NK-92 treated with Interleukin-12 subunit alpha and Interleukin-12 subunit beta, amount 100 ng/mL, for 24 hours (cell line): ENCODE results near the gene KIAA0513.
"Not testable (repeated sequence)": the region's sequence is repeated elsewhere in the genome, so short reads cannot be mapped to it uniquely, and the experiment has no call there.

Source experiments
- DNase-seq: peaks from one replicate; lab custom pipeline; 2025; lab: John Stamatoyannopoulos, UW

The KIAA0513 gene

DNA sequence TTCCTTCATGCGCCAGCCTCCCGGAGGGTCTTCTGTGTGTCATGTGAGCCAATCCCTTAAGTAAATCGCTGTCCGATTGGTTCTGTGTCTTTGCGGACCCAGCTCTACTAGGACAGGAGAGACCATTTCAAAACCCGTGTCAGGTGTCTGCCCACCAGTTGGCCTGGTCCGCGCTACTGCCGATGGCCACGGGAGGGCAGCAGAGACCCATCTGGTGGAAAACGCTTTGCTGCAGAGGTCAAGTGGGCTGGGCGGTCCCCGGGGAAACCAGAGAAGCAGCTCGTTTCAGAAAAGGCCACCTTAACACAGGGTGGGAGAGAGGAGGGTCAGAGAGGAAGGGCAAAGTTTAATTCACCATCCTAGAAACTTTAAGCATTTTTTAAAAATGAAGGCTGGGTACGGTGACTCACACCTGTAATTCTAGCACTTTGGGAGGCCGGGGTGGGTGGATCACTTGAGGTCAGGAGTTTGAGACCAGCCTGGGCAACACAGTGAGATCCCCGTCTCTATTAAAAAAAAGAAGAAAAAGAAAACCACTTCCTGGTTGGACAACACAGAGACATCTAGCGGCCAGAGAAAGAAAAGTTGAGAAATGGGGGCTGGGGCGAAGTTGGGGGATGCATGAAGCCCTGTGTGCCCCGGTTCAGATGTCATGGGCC is 87.4 kb downstream of the KIAA0513 start:
- peak; percentile 65 for DNase-seq

DNA sequence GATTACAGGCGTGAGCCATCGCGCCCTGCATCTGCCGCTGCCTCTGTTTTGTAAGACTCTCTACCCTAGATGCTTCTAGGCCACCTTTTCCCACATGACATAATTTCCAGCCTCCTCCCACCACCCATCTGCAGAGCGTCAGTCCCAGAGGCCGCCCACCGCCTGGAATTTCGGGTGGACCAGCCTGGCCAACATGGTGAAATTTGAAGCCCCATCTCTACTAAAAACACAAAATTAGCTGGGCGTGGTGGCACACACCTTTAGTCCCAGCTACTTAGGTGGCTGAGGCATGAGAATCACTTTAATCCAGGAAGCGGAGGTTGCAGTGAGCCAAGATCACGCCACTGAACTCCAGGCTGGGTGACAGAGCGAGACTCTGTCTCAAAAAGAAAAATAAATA is 89.8 kb downstream of the KIAA0513 start:
- no peak for DNase-seq

DNA sequence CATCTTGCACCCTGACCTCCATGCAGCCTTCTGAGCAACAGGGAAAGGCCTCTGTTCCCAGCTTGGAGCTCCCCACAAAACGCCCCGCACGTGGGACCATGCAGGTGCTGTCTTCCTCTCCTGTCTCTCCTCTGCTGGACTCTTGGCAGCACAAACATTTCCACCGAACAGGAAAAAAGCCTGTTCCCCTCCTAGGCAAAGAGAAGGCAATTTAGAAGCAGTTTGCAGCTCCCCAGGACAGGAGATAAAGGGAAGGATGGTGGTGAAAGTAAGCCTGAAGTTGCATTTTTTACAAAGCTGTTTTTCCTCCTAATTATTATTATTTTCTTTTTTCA is 92.4 kb downstream of the KIAA0513 start:
- no peak for DNase-seq

DNA sequence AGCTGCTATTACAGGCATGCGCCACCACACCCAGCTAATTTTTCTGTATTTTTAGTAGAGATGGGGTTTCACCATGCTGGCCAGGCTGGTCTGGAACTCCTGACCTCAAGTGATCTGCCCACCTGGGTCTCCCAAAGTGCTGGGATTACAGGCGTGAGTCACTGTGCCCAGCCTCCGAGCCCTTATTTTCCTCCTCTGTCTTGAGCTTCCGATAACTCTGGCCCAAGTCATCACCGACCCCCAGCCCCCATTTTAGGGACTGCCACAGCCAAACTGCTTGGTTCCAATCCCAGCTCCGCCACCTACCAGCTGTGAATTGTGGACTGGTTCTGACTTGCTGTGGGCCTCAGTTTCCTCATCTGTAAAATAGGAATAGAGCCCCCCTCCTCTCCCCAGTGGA is 95.8 kb downstream of the KIAA0513 start:
- DNase-seq: not testable (repeated sequence)

DNA sequence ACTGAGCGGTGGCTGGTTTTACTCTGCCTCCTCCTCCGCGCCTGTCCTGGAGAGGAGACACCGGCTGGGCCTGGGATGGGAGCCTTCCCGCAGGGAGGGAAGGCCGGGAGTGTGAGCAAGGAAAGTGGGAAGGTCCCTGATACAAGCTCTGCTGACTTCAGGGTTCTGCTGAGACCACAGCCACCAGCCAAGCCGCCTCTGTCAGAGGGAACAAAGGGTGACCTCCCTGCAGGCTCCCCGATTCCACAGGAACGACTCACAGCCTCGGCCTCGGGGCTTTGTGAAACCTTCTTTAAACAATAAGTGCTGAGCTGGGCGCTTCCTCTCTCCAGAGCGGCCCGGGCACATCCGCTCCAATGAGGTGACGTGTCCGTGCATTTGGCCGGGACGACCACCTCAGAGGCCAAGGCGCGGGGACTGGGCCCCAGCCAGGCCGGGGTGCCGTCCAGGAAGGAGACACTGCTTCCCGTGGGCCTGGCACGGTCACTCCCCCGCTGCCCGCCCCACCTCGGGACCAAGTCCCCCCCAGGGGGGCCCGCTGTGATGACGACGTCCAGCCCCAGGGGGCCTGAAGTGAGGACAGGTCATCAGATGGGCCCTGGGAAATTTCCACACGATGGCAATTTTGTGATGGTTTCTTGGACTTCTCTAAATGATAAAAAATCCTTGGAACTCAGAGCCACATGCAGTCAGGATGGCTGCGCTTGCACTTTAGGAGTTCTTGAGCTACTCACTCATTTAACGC is 96.5 kb downstream of the KIAA0513 start:
- DNase-seq: no peak

DNA sequence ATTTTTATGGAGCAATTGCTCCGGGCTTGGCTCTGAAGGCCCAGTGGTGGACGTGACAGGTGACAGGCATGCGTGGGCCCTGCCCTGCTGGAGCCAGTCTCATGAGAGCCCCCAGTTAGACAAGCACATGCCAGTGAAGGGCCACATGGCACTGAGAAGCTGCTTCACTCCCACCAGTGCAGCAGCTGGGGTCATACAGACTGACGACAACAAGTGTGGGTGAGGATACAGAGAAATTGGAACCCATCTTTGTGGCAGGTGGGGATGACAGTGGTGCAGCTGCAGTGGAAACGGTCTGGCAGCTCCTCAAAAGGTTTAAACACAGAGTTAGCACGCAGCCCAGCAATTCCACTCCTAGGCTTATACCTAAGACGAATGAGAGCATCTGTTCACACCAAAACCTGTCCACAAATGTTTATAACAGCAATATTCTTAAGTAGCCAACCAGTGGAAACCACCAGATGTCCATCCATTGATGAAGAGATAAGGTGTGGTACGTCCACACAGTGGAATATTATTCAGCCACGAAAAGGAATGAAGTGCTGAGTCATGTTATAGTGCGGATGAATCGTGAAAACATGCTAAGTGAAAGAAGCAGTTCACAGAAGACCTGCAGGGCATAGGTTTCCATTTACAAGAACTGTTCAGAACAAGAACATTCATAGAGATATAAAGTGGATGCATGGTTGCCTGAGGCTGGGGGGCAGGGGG is 97.2 kb downstream of the KIAA0513 start:
- DNase-seq: no peak

DNA sequence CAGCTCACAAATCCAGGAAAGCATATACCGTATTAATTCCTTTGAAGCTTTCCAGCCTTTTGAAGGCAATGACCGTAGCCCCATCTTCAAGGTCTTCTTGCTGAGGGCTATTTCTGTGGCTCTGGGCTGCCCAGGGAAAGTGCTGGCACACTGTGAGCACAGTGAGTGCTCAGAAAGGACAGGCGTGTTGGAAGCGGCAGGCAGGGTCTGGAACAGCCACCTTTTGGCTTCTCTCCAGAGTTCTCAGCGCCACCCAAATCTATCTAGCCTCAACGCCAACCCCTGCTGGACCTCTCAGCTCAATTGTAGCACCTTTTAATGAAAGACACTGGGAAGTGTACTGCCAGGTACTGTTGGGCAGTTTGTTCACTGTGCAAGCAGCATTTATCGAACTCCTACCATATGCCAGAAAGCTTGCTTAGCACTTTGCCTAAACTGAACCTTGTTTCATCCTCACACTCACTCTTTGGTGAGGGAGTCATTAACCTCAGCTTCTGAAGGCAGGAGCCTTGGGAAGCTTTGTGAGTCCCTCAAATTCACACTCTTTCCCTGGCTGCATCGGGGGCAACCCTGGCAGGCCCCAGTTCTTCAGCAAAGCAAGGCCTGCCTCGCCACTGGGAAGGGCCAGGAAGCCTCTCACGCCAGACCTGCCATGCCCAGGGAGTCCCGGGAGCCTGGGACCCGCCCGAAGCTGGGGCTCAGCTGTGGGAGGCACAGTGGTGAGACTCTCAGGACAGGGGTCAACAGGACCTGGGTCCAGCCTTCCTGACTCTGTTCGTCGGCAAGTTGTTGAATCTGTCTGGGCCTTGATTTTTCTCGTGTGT is 98.2 kb downstream of the KIAA0513 start:
- no peak for DNase-seq

DNA sequence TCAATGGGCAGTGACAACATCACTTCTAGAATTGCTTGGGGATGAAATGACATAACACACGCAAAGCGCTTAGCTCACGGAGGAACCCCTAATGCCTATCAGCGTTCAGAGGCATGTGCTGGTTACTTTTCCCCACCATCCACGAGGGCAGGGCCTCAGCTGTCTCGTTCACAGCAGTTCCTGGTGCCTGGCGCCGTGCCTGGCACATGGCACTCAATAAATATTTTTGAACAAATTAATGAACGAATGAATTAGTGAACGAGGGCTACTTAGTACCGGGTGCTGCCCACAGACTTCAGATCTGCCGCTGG is 98.8 kb downstream of the KIAA0513 start:
- no peak for DNase-seq

DNA sequence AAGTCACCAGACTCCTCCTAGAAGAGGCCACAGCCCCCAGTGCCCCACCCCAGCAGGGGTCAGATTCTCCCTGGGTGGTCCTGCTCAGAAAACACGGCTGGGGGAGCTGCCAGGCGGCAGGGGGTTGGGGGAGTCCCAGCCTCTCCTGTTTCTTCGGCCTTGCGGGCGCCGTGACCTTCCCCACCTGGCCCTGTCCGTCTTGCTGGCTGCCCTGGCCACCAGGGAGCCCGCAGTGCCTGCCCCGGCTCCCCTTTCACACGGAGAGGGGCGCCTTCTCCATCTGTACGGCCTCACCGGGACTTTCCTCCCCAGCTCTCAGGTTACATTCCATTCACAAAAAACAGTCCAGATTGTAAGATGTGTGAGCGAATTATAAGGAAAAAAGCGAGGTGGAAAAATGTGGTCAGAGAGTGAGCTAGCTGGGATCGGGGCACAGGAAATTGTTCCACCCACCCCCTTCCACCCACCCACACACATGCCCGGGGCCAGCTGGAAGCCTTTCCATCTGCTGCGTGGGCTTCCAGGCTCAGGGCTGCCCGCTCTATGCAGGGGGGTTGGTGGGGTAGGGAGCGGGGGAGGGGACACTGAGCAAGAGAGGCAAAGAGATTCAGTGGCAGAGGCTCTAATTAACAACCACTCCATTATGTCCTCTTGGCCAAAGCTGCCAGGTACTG is 99.2 kb downstream of the KIAA0513 start:
- DNase-seq: no peak

DNA sequence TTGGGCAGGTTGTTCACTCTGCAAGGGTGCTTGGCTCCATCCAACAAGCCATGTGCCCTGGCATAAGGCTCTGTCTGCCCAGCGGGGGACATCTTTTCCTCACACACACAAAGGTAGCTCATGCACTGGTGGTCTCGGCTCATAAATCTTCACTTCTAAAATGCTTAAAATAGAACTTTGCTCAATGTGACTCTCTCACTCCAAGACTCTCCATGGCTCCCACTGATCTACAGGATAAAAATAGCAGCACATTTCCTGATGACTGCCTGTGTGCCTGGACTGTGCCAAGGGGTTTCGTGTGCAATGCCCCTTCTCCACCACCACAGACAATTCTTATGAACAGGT is 99.8 kb downstream of the KIAA0513 start:
- DNase-seq: no peak

DNA sequence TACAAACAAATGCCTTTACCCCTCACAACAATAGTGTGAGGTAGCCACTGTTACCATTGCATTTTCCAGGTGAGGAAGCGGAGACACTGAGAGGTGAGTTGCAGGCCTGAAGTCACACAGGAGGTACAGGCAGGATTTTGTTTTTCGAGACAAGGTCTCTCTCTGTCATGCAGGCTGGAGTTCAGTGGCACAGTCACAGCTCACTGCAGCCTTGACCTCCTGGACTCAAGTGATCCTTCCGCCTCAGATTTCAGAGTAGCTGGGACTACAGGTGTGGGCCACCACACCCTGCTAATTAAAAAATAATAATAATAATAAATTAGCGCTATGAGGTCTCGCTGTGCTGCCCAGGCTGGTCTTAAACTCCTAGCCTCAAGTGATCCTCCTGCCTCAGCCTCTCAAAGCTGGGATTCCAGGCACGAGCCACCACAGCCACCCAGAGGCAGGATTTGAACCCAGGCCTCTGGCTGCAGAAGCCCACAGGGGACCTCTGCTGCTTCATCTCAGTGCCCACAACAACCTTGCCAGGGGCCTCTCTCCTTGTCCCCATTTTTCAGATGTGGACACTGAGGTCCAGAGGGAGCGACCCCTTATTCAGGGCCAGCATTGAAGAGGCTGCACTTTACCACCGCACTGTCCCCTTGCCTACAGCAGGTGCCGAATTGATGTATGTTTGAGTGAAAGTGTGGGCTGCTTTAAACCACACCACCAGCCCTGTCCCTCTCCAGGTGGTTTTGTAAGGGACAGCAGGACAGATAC is 100.7 kb downstream of the KIAA0513 start:
- no peak for DNase-seq

DNA sequence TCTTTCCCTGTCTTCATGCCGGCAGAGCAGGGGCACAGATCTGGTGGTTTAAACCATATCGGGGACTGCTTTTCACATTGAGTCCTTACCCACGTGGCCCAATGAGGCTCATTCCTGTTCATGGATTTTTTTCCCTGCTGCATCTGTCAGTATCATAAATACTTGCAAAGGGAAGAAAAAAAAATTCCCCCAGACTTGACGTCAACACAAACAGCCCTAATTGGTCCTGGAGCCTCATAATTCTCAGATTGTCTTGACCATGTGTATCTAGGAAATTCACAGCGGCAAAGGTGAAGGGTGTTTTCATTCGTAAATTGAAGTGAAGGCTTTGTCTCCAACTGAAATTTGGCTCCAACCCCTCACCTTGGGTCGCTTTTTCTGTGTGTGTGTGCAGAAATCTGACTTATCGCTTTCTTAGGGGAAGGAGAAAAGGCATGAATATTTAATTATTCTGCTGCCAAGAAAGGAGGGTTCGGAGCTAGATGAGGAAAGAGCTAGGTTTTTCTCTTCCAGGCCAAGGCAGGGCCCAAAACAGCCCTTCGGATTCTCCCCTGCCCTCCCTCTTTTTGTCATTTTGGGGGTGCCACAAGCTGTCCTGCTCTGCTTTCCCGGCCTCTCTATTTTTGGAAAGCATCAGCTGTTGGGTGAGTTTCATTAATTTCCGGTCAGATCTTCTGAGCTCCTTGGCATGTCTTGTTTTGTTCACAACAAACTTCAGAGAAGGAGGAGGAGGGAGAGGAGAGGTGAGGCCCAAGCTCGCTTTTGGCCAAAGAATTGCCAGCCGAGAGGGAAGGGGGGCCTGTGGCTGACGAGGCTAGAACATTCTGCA is 102.5 kb downstream of the KIAA0513 start:
- DNase-seq: no peak

DNA sequence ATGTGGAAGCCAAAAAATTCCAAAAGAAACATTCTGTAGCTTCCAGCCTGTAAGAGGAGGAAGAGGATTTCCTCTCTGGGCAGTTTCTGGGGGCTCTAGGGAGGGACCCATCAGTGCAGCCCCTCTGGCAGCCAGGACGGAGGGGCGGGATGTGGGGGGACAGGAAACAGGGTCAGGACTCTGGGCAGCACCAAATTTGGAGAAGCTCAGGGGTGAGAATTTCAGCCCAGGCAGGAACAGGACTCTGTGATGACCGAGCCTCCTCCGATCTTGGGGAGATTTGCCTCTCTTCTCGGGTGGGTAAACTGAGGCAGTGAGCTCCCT is 103.1 kb downstream of the KIAA0513 start:
- DNase-seq: no peak

DNA sequence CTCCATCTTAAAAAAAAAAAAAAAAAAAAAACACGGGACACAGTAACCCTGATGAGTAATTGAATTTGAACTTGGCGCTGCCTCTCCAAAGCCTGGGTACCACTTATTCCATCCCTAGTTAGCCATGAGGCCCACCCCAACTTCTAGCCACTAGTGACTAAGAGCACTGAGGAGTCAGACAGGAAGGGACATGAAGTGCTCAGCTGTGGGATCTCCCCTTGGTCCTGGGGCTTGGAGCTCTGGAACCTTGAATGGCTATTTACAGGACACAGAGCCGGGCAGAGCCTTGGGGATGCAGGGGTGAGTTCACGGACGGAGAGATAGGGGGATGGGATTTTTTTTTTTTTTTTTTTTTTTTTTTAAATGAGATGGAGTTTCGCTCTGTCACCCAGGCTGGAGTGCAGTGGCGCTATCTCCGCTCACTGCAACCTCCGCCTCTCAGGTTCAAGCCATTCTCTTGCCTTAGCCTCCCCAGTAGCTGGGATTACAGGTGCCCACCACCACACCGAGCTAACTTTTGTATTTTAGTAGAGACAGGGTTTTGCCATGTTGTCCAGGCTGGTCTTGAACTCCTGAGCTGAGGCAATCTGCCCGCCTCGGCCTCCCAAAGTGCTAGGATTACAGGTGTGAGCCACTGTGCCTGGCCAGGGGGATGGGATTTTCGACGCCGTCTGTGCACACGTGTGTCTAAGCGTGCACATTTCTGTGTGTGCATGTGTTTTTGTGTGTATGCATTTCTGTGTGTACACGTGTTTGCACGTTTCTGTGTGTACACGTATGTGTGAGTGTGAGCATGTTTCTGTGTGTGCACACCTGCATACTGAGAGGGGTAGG is 105.1 kb downstream of the KIAA0513 start:
- DNase-seq: no peak

DNA sequence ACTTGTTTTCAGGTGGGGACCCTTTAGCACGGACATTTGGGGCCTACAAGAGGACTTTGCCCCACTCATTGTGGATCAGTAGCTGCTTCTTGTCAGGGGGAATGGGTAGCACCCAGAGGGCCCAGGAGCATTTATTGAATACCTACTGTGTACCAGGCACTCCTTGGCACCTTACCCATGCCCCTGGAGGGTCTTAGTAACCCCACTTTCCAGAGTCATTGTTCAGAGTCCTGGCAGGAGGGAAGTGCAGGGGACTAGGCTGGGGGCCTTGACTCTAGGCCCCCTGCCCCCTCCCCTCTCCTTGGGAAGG is 105.7 kb downstream of the KIAA0513 start:
- no peak for DNase-seq

DNA sequence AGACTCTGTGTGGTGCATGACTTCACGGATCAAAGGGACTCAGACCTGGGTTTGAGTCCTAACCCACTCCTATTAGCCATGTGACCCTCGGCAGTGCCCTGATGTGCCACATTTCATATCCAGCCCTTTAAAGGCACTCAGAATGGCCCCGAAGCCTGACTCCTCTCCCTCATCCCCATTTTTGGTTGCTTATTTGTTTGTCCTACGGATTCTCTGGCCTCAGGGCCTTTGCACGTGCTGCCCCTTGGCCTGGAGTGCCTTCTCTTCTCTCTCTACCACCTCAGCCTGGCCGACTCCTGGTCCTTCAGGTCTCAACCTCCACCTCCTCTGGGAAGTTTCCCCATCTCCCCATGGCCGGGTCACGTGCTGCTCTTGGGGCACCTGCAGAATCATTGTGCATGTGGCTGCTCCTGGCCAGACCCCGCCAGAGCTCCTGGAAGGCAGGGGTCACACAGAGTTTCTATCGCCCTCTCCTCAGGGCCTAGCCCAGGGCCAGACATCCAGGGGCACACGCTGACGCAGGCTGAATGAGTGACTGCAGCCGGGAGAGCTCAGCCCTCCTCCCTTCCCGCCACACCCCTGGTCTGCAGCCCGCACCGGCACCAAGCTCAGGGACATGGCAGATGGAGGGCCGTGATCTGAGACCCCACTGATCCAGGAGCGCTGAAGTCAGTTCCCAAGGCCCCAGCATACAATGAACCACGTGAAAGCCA is 106.6 kb downstream of the KIAA0513 start:
- no peak for DNase-seq

DNA sequence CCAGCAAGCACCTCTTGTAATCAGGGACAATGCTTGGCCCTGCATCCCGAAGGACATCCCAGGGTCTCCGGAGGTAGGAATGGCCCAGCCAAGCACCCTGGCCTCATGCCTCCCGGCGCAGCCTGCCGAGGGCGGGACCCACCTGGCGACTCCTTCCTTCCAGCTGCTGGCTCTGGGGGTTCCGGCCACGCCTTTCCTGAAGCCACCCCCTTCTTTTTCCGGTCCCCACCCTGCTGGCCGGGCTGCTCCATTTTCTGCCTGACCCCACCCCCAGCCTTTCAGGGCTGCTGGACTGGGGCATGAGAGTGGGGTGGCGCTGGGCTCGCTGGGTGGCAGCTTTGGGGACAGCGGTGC is 107.2 kb downstream of the KIAA0513 start:
- no peak for DNase-seq

DNA sequence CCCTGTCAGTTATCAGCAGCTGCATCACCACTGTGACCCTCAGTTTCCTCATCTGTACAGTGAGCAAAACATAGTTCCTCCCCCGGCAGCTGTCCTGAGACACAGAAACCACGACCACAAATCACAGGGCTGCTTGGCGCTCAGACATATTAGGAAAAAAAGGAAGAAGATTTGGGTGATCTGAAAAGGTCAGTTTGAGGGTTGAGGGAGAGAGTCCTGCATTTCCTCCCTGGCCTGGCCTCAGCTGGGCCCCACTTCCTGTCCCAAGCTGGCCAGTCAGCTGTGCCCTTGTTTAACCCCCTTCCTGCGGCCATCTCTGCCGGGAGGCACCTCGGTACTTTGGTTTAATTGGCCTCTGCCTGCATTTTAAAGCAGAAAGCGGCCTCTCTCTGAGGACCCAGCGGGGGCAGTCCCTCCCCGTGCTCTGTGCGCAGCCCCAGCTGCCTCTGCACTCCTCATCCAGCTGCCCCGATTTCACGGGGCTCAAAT is 108.7 kb downstream of the KIAA0513 start:
- DNase-seq: no peak

DNA sequence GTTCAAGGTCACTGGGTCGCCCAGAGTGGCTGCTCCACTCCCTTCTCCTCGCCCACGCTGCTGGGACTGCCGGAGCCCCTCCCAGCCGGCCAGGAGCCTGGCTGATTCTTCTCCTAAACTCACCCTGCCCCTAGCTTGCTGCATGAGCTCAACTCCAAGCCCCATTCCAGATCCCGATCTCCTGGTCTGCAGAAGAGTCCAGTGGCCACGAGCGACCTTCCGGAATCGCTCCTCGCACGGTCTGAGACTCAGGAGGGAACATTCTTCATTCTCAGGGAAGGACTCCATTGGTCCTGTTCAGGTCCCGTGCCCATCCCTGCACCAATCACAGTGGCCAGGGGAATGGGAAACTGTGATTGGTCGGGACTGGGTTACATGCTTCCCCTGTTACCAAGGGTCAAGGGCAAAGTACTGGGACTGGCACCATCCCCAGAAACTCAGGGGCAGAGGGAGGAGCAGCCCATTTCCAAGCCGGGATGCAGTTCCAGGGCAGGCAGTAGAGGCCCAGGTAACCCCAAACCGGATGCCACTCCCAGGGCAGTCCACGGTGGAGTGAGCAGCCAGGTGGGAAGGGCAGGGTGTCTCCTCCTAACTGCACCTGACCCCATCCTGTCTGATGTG is 109.2 kb downstream of the KIAA0513 start:
- DNase-seq: no peak
